A549 (cell line): ENCODE results near the gene SMTN. TPM values are rescaled to one million over a fixed set of nuclear protein-coding genes. Genes with fewer than 3 reads are reported as not detected.

ENCODE experiments used
- ATAC-seq, 2 experiments: fragments of 200-7000 bp in 1 of 2; fragments of >200 bp in 1 of 2; cut with Nextera tagmentation in 1 of 2; cut with Tn5 transposase in 1 of 2; 3 replicates each; pipeline versions ENCODE4 v1.8.0 to v1.9.1; 2018 to 2020; ENCODE audit warnings: mild to moderate bottlenecking in 1 of 2, moderate library complexity in 1 of 2
- CTCF ChIA-PET: fragments of 300-600 bp; sonication (Branson Sonifier 250); formaldehyde crosslinking; extraction: SDS; loops from one replicate; lab custom pipeline; 2021; ENCODE audit warnings: antibody characterized with exemption, inconsistent platforms; lab: Yijun Ruan, JAX
- POLR2A ChIA-PET: fragments of 350-600 bp; formaldehyde crosslinking; extraction: SDS; loops from one replicate; lab custom pipeline; 2021; ENCODE audit warnings: antibody characterized with exemption, inconsistent platforms; lab: Yijun Ruan, JAX
- DNase-seq, 2 experiments: peaks; one replicate each; pipeline versions ENCODE4 v3.0.0 to v3.0.0-alpha.2; 2011 to 2016; ENCODE audit warnings: low read depth in 1 of 2, low spot score in 1 of 2
- FAIRE-seq: peaks from 2 replicates; lab custom pipeline; 2011; peaks lifted over from hg19 to GRCh38; lab: Jason Lieb, UNC
- H3K27ac ChIP-seq, 2 experiments: fragments of >200 bp; sonication (Bioruptor Twin); formaldehyde crosslinking; 3 replicates each; pipeline ENCODE4 v1.5.1; 2016 to 2017
- H3K4me1 ChIP-seq: fragments of >200 bp; sonication (Bioruptor Twin); formaldehyde crosslinking; 3 replicates; pipeline ENCODE4 v1.6.1; 2016
- H3K4me2 ChIP-seq: fragments of >200 bp; sonication (Bioruptor Twin); formaldehyde crosslinking; 3 replicates; pipeline ENCODE4 v1.6.1; 2016
- H3K4me3 ChIP-seq: fragments of >200 bp; sonication (Bioruptor Twin); formaldehyde crosslinking; 3 replicates; pipeline ENCODE4 v1.5.1; 2016
- H3K9me3 ChIP-seq: fragments of >200 bp; sonication (Bioruptor Twin); formaldehyde crosslinking; 3 replicates; pipeline ENCODE4 v1.6.1; 2016
- CHD4 ChIP-seq: fragments of 200-600 bp; sonication (generic); IDR thresholded peaks from 2 replicates; pipeline ENCODE4 v1.6.1; 2016; ENCODE audit warnings: antibody characterized with exemption, mild to moderate bottlenecking, borderline replicate concordance
- EHF ChIP-seq: fragments of 250-450 bp; sonication (Bioruptor Pico); IDR thresholded peaks from 2 replicates; pipeline ENCODE4 v1.5.0; 2020; ENCODE audit warnings: mild to moderate bottlenecking
- EHMT2 ChIP-seq: fragments of 200-600 bp; sonication (generic); IDR thresholded peaks from 2 replicates; pipeline ENCODE4 v1.6.1; 2016; ENCODE audit warnings: antibody characterized with exemption, low read depth, mild to moderate bottlenecking, moderate library complexity
- FOSB ChIP-seq: fragments of 250-450 bp; sonication (Bioruptor Pico); IDR thresholded peaks from 2 replicates; pipeline ENCODE4 v1.5.0; 2020; ENCODE audit warnings: mild to moderate bottlenecking, moderate library complexity
- FOXS1 ChIP-seq: fragments of 250-450 bp; sonication (Bioruptor Pico); IDR thresholded peaks from 2 replicates; pipeline ENCODE4 v1.5.0; 2020; ENCODE audit warnings: mild to moderate bottlenecking, moderate library complexity
- GATA3 ChIP-seq: IDR thresholded peaks from 2 replicates; pipeline ENCODE4 v1.6.1; 2012; ENCODE audit warnings: borderline replicate concordance
- HDAC2 ChIP-seq: fragments of 200-600 bp; sonication (generic); IDR thresholded peaks from 2 replicates; pipeline ENCODE4 v1.6.1; 2016
- HEYL ChIP-seq: fragments of 250-450 bp; sonication (Bioruptor Pico); IDR thresholded peaks from 2 replicates; pipeline ENCODE4 v1.8.0; 2021; ENCODE audit warnings: mild to moderate bottlenecking, moderate library complexity
- MAZ ChIP-seq: fragments of 150-350 bp; IDR thresholded peaks from 2 replicates; pipeline ENCODE4 v1.6.1; 2014; ENCODE audit warnings: antibody characterized with exemption, low read depth, low read length, borderline replicate concordance
- NFE2L2 ChIP-seq: fragments of 150-350 bp; conservative IDR thresholded peaks from 2 replicates; pipeline ENCODE4 v1.6.1; 2014; ENCODE audit warnings: low read length
- PHF8 ChIP-seq: fragments of 200-600 bp; sonication (generic); IDR thresholded peaks from 2 replicates; pipeline ENCODE4 v1.6.1; 2016; ENCODE audit warnings: low read depth, mild to moderate bottlenecking, antibody characterized with exemption, moderate library complexity, borderline replicate concordance
- RAD21 ChIP-seq, 2 experiments: fragments of >200 bp in 1 of 2; sonication (Bioruptor Twin) in 1 of 2; formaldehyde crosslinking in 1 of 2; IDR thresholded peaks in 1 of 2; conservative IDR thresholded peaks in 1 of 2; 2 replicates in 1 of 2; 3 replicates in 1 of 2; pipeline ENCODE4 v1.6.1; 2012 to 2018; ENCODE audit warnings: inconsistent platforms in 1 of 2
- RFX5 ChIP-seq: fragments of 450-650 bp; IDR thresholded peaks from 2 replicates; pipeline ENCODE4 v1.7.1; 2014; ENCODE audit warnings: antibody characterized with exemption, mild to moderate bottlenecking, moderate library complexity
- RNF2 ChIP-seq: fragments of 200-600 bp; sonication (generic); IDR thresholded peaks from 2 replicates; pipeline ENCODE4 v1.6.1; 2016; ENCODE audit warnings: low read depth, mild to moderate bottlenecking, antibody characterized with exemption, moderate library complexity, borderline replicate concordance
- SREBF2 ChIP-seq: fragments of 450-650 bp; IDR thresholded peaks from 2 replicates; pipeline ENCODE4 v1.6.1; 2014; ENCODE audit warnings: mild to moderate bottlenecking, moderate library complexity
- TP53 ChIP-seq: fragments of 250-450 bp; sonication (Bioruptor Pico); IDR thresholded peaks from 2 replicates; pipeline ENCODE4 v1.5.0; 2021; ENCODE audit warnings: mild to moderate bottlenecking, moderate library complexity
- ZC3H11A ChIP-seq: fragments of 450-650 bp; IDR thresholded peaks from 2 replicates; pipeline ENCODE4 v1.6.1; 2014; ENCODE audit warnings: antibody characterized with exemption, mild to moderate bottlenecking
- ZFP36 ChIP-seq: fragments of 450-650 bp; IDR thresholded peaks from 2 replicates; pipeline ENCODE4 v1.6.1; 2014; ENCODE audit warnings: borderline replicate concordance; ENCODE audit not compliant: partially characterized antibody
- WGBS: methylation state at CpG from one replicate; pipeline ENCODE4 v1.1.6; 2017; ENCODE audit errors: missing lambda C conversion rate; 5-methylcytosine and 5-hydroxymethylcytosine counted together
- polyA plus RNA-seq, 4 experiments: library from polyadenylated mRNA; depleted of rRNA in 3 of 4; stranded (reverse); fragments of >200 nt; fragmentation: RNase III in 1 of 4; extraction: RNeasy Plus Mini Kit Qiagen cat#74134 plus additional on column Dnase treatment in 1 of 4; gene quantifications; 2 replicates in 3 of 4; 3 replicates in 1 of 4; pipeline ENCODE4 v1.2.3, GENCODE V29; 2011 to 2017
- TF ChIP-seq, protein P1 (sequence below): fragments of >200 bp; sonication (Bioruptor Twin); formaldehyde crosslinking; IDR thresholded peaks from 3 replicates; pipeline ENCODE4 v1.6.1; 2016
- TF ChIP-seq, protein P2 (sequence below): fragments of 250-450 bp; sonication (Bioruptor Pico); IDR thresholded peaks from 2 replicates; pipeline ENCODE4 v1.5.0; 2021; ENCODE audit warnings: mild to moderate bottlenecking, moderate library complexity, borderline replicate concordance
- TF ChIP-seq, protein P3 (sequence below): IDR thresholded peaks from 2 replicates; pipeline ENCODE4 v1.6.1; 2012
- TF ChIP-seq, protein P4 (sequence below): IDR thresholded peaks from 2 replicates; pipeline ENCODE4 v1.6.1; 2012

The SMTN gene
- polyA plus RNA-seq, 2 of the 4 experiments (the other 2 are of a cell fraction), result 12.7 to 33.1 TPM

DNA sequence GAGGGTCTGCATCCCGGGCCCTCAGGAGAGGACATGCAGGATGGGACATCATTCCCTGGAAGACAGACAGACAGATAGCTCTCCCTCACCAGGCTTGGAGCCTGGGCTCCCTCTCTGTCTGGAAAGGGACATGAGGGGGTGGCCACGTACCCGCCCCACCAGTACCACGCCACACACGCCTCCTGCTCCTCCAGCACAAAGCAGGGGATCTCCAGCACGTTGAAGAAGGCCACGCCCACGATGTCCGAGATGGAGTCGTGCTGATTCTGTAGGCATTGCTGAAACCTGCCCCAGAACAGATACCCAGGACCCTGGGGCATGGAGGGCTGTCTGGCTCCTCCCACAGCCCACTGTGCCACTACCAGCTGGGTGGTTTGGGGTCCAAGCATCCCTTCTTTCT, 57.0 kb downstream of the SMTN start:
- ChIA-PET CTCF (interaction anchor here (0.9 to 1.5 kb wide), 6 partner anchors 13 to 169 kb away, joined by 3 to 5 read pairs (median 3); partner anchors contain the start of genes MORC2, SELENOM and TUG1), POLR2A (no interaction called here)
- WGBS, result 51% methylated on average over 7 of the region's 10 CpGs
- Histone ChIP-seq H3K9me3 (no peaks in the 10 kb centered on the region), H3K4me2 (no peak overlapping the region), H3K4me1 (no peaks in the 10 kb centered on the region), H3K27ac (no peak overlapping the region), H3K4me3 (no peak overlapping the region)
- DNase-seq, result no peak
- no peak for ATAC-seq
- TF ChIP-seq MAZ (no peak), FOXS1 (no peak), RNF2 (no peak), ZC3H11A (no peak), GATA3 (no peak), EHF (CRISPR knock-in tag) (no peak), ZFP36 (no peak), PHF8 (no peak), HEYL (CRISPR knock-in tag) (no peak), TP53 (no peak), RFX5 (no peak), RAD21 (conservative IDR thresholded peaks at IDR 0.05 in 1 of 2, IDR thresholded peaks at IDR 0.05 in 1 of 2) (no peak), SREBF2 (no peak), NFE2L2 (no peak), FOSB (CRISPR knock-in tag) (no peak)
- TF ChIP-seq, protein P1, sequence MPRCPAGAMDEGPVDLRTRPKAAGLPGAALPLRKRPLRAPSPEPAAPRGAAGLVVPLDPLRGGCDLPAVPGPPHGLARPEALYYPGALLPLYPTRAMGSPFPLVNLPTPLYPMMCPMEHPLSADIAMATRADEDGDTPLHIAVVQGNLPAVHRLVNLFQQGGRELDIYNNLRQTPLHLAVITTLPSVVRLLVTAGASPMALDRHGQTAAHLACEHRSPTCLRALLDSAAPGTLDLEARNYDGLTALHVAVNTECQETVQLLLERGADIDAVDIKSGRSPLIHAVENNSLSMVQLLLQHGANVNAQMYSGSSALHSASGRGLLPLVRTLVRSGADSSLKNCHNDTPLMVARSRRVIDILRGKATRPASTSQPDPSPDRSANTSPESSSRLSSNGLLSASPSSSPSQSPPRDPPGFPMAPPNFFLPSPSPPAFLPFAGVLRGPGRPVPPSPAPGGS, result no peak
- TF ChIP-seq, protein P2, sequence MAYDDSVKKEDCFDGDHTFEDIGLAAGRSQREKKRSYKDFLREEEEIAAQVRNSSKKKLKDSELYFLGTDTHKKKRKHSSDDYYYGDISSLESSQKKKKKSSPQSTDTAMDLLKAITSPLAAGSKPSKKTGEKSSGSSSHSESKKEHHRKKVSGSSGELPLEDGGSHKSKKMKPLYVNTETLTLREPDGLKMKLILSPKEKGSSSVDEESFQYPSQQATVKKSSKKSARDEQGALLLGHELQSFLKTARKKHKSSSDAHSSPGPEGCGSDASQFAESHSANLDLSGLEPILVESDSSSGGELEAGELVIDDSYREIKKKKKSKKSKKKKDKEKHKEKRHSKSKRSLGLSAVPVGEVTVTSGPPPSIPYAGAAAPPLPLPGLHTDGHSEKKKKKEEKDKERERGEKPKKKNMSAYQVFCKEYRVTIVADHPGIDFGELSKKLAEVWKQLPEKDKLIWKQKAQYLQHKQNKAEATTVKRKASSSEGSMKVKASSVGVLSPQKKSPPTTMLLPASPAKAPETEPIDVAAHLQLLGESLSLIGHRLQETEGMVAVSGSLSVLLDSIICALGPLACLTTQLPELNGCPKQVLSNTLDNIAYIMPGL, result no peak
- TF ChIP-seq, protein P3, sequence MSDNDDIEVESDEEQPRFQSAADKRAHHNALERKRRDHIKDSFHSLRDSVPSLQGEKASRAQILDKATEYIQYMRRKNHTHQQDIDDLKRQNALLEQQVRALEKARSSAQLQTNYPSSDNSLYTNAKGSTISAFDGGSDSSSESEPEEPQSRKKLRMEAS, result no peak
- TF ChIP-seq, all 56 proteins: peak for 0
- no peak for FAIRE-seq

DNA sequence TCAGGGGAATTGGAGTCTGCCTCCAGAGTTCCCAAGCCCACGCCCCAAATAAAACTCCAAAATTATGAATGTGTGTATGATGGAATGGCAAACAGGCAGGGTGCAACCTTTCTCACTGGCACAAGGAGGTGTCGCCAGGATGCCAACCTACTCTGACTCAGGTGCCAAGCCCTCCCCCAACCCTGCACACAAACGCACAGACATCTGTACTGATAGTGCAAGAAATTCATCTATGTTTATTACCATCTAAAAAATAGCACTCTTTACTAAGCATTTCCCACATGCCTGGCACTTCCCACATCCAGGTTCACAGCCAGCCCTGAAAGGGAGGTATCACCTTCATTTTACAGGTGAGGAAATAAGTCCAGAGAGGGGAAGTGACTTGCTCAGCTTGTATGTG, 57.9 kb downstream of the SMTN start:
- WGBS, result 34% methylated on average over 3 of the region's 3 CpGs
- ChIA-PET CTCF (interaction anchor here (0.6 to 1.8 kb wide), 5 partner anchors 11 to 209 kb away, joined by 3 to 5 read pairs (median 4); partner anchors contain the start of gene SELENOM), POLR2A (no interaction called here)
- Histone ChIP-seq H3K27ac (no peak overlapping the region), H3K9me3 (no peaks in the 10 kb centered on the region), H3K4me3 (no peak overlapping the region), H3K4me1 (no peaks in the 10 kb centered on the region)
- TF ChIP-seq, protein P4, sequence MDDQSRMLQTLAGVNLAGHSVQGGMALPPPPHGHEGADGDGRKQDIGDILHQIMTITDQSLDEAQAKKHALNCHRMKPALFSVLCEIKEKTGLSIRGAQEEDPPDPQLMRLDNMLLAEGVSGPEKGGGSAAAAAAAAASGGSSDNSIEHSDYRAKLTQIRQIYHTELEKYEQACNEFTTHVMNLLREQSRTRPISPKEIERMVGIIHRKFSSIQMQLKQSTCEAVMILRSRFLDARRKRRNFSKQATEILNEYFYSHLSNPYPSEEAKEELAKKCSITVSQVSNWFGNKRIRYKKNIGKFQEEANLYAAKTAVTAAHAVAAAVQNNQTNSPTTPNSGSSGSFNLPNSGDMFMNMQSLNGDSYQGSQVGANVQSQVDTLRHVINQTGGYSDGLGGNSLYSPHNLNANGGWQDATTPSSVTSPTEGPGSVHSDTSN, result no peak
- TF ChIP-seq EHMT2 (no peak), MAZ (no peak), HDAC2 (no peak), CHD4 (no peak)
- TF ChIP-seq, protein P3, result no peak
- TF ChIP-seq, protein P1, result no peak
- TF ChIP-seq, all 56 proteins: peak for 0
- FAIRE-seq (no peak), DNase-seq (no peak), ATAC-seq (no peak)
- H3K4me2 ChIP-seq, result no peak overlapping the region
